Raji (cell line): ENCODE results near the gene SMAD7.

Experiments
- POLR2A ChIP-seq: IDR thresholded peaks from 2 replicates; pipeline ENCODE4 v1.6.1; 2011; ENCODE audit warnings: low read depth, low read length, control low read depth; ENCODE audit not compliant: insufficient read depth

Gene SMAD7

GRCh38 chr18:48924630-48925490 lies 25.9 kb downstream of the SMAD7 start:
- no peak for TF ChIP-seq POLR2A

GRCh38 chr18:48923746-48924629 lies 26.8 kb downstream of the SMAD7 start:
- no peak for TF ChIP-seq POLR2A

- TF ChIP-seq POLR2A, result no peak
Observed at GRCh38 chr18:48922801-48923730, 27.7 kb downstream of the SMAD7 start.

- no peak for TF ChIP-seq POLR2A
Observed at GRCh38 chr18:48922226-48922800, 28.5 kb downstream of the SMAD7 start.

- TF ChIP-seq POLR2A, result no peak
Observed at GRCh38 chr18:48921305-48922225, 29.2 kb downstream of the SMAD7 start.

- TF ChIP-seq POLR2A, result no peak
Observed at GRCh38 chr18:48920408-48921038, 30.2 kb downstream of the SMAD7 start.

- no peak for TF ChIP-seq POLR2A
Observed at GRCh38 chr18:48919547-48919946, 31.2 kb downstream of the SMAD7 start.

- TF ChIP-seq POLR2A, result no peak
Observed at GRCh38 chr18:48918660-48919456, 31.9 kb downstream of the SMAD7 start.

GRCh38 chr18:48917579-48918517 lies 32.9 kb downstream of the SMAD7 start:
- no peak for TF ChIP-seq POLR2A

GRCh38 chr18:48915626-48916425 lies 34.9 kb downstream of the SMAD7 start:
- TF ChIP-seq POLR2A, result no peak

- no peak for TF ChIP-seq POLR2A
Observed at GRCh38 chr18:48914581-48915251, 36.0 kb downstream of the SMAD7 start.
